HG02759 (cell line): ENCODE measurements around the gene PRAC2.

Experiments used
- ATAC-seq: cut with Tn5 transposase; IDR thresholded peaks from one replicate; pipeline ENCODE4 v1.9.1; 2021; ENCODE audit warnings: mild to moderate bottlenecking, moderate library complexity; ENCODE audit not compliant: unreplicated experiment

Gene PRAC2

DNA sequence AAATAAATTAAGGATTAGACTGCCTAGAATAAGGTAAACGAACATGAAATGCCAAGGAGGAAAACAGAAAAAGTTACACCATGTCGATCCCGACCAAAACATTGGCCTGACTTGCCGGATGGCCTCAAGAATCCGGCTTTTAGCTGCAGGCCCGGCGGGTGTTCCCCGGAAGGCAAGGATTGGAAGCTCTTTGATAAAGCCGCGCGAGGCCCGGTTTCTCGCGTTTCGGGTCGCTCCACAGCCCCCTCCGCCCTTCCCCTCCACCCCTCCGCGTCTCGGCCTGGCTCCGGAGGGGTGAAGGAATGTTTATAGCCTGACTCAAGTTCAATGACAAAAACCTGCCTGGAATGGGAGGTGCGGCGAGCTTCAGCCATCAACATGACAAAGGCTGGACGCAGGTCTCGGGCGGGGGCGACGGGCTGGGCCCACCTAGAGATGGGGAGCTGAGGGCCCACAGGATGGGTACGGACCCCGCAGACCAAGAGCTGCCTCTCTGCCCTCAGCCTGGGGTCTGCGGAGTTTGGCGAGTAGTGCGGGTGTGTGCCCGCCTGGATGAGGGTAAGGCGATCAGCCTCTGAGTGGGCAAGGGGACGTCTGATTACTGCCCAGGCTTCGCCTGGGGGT, 3.2 kb upstream of the PRAC2 start:
- ATAC-seq: no peak

DNA sequence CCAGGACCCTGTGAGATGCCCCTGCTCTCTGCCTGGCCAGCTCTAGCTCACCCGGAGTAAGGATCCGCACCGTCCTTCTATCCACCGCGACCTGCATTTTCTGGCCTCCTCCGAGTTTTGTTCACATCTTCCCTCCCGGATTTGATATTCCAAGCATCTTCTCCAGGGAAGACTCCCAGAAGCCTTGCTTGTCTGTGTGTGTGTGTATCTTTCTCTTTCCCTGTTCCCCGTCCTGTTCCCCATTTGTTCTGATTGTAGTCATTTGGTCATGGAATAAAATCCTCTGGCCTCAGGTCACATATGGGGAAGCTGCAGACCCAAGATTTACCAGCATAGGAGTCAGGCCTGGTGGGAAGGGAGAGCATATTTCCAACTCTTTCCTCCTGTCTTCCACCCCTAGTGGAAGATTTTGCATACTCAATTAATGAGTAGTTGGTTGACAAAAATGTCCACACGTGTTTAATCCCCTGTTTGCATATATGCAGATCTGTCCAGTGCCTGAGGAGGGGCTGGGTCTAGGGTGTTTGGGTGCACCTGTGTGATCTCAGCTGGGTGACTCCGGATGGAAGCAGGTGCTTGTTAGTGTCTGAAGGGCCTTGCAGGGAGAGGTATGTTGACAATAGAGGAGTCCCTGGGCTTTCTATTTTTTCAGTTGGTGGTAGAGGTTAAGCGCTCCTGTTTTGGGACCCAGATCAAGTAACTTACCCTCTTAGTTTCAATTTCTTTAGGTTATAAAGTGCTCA, 2.5 kb upstream of the PRAC2 start:
- no peak for ATAC-seq

DNA sequence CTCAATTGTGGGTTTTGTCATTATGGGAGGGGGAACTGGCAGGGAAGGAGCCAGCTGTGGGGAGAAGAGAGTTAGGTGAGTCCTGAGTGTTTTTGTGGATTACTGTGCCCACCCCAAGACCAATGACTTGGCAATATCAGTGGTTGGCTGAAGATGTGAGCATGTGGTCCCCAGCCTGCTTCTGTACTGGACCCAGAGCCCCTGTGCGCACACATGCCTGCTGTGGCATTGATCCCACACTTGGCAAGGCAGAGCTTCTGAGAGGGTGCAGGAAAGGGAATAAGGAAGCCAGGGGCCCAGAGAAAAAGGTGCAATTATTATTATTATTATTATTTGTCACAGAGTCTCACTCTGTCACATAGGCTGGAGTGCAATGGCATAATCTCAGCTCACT, 2.0 kb upstream of the PRAC2 start:
- no peak for ATAC-seq

DNA sequence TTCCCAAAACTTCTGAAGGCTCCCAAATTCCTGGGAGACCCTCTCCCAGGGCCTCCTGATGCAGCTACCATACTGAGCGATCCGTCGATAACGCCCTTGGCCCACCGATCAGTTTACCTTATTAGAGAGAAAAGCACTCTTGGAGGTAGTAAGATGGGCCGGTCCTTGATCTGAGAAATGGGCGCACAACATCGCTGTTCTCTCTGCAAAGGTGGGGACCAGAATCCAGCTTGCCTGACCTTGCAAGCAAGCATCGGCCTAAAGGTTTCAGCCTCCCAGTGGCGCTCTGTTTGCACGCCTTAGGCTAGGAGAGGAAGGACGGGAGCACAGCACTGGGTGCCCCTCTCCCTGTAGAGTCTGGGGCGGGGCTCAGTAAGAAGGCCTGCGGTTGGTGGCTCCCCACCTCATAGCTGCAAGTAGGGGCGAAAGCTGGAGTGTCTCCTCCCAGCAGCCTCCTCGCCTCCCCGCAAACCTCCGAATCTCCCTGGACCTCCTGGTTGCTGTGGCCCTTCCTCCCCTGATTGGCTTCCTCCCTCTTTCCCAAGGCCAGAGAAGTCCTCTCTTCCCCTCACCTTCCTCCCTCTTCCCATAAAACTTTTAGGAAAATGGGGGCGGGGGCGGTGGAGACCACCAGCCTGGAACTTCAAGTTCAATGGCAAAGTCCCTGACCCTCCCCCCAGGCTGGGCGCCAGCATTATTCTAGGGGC, 631 bp upstream of the PRAC2 start, which contains the start of gene PRAC1:
Gene PRAC1 (minus strand): TSS at position 318 of the 707 bp plus-strand sequence. CDS start 126 bp downstream, at position 192.
- no peak for ATAC-seq

DNA sequence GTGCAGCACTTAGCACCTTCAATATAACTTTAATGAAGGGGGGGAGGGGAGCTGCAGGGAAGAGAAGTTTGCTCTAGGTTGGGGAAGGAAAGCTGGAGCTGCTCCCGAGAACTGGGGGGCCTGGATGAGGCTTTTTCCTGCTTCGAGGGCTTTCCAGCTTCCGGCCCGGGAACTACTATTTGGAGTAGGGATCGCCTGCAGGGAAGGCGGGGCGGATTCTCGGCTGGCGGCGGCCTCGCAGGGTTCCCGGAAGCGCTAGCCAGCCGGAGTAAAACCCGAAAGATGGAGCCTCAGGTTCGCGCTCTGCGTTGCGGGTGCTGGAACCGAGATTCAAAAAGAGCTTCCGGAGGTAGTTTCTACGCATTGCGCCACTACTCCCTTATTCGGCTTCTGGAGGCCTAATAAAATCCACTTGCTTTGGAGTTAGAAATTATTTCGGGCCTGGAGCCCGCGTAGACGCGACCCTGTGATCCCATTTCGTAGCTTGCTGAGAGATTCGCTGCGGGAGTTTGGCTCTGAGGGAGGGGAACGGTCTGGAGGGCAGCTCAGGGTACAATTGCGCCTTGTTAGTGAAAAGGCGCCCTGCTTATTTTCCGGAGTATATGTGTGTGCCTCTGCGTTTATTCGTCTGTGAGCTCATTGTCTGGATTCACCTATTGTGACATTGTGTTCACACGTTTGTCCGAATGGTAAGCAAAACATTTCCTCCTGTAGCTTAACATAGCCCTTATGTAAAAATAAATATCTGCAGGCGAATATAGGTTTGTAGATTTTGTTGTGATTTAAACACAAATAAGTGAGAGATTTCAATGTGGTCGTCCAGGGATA, 652 bp downstream of the PRAC2 start:
- no peak for ATAC-seq

DNA sequence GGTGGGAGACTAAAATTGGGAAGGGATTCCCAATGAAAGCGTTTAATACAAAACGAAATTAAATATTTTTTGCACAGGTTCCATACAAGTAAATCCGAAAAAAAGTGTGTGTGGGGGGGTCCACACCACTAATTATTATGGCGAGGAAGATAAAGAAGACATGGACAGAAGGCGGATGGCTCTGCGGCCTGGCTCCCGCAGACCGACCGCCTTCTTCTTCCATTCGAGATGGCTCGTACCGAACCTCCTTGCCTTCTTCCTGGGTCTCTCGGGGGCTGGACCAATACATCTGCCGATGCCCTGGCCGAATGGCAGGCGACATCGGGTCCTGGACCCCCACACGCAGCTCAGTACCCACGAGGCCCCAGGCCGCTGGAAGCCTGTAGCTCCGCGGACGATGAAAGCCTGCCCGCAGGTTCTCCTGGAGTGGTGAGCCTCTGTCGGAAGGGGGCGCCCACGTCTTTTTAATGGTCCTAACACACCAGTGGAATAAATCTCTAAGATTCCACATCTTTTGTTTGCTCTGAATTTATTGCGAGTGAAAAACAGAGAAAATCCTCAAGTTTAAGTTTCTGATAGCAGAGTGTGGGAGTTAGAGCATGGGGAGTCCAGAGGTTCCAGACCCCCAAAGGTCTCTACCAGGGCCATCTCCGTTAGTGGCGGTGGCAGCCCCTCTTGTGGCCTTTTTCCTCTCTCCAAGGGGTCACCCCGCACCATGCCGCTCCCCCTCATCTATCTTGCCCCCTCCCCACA, 1.4 kb downstream of the PRAC2 start:
- no peak for ATAC-seq

DNA sequence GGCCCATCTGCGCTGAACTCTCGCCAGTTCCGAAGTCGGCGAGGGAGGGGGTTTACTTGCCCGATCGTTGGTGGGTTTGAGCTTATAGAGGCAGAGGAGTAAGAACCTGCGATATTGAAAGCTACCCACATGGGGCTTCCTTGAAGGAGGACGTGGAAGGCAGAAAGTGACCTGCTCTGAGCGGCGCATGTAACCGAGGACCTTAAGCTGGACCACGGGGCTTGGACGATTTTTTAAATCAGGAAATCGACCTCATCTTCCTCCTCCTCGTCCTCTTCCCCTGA, 2.0 kb downstream of the PRAC2 start:
- no peak for ATAC-seq

DNA sequence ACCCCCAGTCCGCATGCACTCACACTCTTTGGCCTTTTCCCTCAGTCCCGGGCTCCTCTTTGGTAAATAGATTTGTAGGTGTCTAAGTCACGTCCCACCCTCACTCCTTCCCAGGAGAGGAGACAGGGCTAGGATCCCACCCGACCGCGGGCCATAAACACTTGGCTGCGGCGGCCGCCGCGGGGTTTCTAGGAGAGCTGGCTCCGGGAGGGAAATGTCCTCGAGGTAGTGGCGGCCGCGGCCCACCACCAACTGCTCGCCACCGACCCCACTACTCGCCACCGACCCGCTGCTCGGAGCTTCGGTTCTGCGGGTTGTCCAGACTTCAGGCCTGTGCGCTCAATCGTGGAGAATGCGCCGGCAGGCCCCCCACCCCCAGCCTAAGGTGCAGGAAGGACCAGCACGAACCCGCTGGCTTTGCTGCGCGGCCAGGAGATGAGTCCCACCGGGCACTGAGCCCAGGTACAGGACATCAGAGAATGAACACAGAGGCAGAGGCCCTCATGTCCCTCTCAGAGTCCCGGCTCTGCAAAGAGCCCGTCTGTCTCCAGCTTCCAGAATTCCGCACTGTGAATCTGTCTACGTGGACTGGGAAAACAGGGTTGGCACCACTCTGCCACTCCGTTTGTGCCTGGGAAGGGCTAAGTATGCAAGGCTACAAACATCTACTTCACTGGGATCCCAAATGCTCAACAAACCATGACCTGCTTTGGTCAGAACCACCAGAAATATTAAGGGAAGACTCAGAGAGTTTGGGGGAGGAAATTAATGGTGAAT, 2.5 kb downstream of the PRAC2 start:
- no peak for ATAC-seq

DNA sequence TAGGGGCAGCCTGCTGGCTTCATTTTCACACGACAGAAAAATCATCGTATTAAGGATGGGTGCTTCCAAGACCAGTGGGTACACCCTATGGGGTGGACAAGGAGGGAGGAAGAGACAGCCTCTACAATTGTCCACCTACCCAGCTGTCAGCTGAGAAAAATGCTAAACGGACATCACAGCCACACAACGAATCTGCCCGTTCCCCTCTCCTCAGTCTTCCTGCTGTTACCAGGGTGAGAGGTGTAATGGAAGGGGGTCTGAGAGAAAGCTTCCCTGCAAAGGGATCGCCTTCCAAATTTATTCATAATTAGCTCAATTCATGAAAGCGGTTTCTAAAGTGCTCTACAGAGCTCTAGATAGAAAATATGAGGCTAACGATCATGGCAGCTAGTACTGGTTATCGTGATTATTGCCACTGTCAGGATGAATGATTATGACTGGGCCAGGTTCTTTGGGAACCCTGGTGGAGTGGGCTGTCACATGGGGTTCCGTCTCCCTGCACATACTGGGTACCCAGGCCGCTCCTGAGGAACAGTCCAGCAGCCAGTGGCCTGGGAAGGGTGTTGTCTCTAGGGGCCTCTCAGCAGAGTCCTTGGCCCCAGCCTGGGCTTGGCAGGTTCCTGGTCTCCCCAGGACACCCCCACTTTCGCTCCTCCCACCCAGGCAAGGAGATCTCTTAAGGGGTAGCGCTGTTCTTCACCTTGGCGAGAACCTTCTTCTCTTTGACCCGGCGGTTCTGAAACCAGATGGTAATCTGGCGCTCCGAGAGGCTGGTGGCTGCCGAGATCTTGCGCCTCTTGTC, 3.3 kb downstream of the PRAC2 start:
- ATAC-seq: no peak

DNA sequence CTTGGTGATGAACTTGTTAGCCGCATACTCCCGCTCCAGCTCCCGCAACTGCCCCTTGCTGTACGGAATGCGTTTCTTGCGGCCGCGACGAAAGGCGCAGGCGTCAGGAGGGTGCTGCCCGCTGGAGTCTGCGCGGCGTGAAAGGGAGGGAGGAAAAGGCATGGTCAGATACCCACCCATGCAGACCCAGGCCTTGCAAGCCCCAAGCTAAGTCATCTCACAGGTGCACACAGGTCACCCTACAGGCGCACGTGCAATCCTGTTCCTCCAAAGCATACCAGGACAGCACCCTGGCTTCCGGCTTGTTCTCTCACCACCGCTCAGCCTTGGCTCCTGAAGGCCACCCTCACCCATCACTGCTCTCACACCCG, 3.9 kb downstream of the PRAC2 start:
- no peak for ATAC-seq

DNA sequence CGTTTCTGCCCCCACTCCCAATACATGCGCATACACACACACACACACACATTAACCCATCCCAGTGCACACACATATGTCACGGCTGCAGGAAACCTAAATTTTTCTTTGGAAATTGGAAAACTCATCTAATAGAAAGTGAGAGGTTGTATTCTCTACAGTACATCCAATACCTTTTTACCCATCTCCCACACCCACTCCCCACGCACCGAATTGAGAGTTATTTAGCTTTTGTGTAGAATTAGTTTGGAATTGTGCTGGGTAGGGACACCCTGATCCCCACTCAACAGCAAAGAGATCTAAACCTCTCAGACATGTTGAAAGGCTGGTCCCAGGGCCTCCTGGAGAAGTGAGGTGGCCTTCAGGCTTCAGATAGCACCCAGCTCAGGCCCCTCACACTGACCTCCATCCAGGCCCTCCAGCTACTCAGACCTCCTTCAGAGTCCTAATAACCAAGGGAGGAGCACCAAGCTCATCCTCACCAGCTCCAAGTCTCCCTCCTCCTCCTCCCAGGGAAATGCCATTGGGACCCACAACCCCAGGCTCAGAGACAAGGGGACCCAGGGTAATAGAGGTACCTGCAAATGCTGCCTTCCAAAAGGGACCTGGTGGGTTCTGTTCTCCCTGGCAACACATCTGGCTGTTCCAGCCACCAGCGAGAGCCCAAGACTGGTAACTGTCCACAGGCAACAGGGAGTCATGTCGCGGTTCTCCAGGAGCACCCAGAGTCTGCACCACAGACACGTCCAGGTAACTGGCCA, 4.6 kb downstream of the PRAC2 start:
- no peak for ATAC-seq

DNA sequence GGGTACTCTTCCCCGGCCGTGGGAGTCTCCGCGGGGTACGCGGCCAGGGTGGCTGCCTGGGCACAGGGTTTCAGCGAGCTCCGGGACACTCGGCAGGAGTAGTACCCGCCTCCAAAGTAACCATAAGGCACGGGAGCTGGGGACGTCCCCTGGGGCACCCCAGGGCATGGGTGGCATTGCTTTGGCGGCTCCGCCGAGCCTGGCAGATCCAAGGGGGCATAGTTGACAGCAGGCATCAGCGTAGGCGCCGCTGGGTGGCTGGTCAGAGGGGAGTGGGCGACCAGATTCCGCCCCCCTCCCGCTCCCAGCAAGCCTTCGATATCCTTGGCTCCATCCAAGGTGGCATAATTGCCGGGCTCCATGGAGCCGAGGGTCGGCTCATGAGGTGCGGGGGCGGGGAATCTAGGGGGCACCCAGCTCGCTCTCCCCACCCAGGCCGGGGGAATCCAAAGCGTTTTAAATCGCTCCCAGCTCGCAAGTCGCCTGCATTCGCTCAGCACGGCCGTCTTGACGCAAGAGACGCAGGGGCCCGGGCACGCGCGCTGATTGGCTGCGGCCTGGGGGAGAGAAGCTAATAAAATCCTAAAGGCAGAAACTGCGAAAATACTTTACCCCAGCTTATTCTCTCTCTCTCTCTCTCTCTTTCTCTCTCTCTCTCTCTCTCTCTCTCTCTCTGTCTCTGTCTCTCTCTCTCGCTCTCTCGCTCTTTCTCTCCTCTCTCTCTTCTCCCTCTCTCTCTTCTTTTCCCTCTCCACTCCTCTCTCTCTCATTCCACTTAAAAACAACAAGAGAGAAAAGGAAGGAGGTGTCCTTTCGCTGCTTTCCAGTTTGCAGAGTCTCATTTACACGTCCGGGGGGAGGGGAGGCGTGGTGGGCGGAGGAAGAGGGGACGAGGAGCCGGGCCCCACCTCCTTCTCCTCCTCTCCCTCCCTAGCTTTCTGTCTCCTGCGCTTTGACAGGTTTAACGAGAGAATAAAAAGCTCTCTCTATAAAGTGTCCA, 5.5 kb downstream of the PRAC2 start, which contains the start of gene HOXB13:
Gene HOXB13 (minus strand): TSS at position 519 of the 1,000 bp plus-strand sequence. CDS start 157 bp downstream, at position 362.
- ATAC-seq: no peak

DNA sequence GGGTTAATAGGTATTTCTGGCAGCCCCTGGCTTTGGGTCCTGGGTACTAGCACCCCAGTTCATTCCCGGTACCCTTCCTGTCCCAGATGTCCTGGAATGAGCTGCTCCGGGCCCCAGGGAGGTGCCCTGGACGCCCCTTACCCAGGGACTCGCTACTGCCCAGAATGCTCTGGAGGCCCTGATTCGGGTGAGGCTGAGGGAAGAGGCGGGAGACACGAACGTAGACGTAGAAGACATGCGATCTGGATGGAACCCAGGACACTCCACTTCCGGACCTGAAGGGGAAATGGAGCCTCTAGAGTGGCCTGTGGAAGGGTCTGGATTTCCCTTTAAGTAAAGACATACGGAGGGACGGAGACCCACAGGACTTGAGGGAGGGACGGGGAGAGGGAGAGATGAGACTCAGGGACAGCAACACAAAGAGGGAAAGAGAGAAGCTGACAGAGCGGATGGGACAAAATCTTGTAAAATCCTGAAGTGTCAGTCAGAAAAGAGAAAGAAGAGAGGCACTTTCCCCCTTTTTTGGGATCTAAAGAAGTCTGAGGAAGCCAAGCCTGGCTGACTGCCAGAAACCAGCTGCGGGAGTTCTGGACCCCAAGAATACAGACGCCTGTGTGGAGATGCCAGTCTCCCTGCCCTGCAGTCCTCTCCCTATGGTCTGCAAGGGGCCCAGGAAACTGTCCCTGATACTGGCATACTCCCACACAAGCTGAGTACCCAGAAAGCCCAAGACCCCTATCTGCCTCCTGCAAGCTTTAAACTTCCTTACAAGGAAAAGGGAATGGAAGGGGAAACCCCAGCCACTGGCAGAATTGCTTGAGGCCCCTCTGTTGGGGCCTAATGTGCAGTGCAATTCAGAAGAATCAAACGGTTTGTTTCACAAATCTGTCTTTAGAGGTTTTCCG, 6.6 kb downstream of the PRAC2 start:
- no peak for ATAC-seq

DNA sequence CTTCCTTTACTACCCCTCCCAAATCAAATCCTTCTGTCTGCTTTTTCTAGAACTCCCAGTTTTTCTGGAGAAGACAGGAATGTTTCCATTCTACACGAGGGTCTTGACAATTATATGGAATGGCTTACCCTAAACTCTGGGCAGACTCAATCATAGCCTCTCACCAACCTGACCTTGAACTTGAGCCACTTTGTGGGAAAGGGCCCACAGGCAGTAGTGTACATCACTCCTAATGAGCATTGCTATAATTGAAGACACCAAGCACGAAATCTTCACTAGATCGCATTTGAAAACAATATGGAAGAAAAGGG, 7.2 kb downstream of the PRAC2 start:
- no peak for ATAC-seq

DNA sequence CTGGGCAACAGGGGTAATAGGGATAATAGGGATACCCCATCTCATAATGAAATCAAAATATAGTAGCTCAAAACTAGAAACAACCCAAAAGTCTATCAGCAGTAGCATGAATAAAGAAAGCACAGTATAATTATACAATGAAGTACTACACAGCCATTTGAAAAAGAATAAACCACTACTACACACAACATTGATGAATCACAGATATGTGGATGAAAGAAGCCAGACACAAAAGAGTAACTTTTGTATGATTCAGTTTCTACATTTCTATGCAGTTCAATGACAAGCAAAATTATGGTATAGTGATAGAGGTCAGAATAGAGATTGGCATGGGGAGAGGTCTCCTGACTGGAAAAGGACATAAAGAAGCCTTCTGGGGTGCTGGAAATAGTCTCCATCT, 8.4 kb downstream of the PRAC2 start:
- no peak for ATAC-seq
